GM23248 (cell line): ENCODE results near the gene CLPX.

Experiments
- EZH2 ChIP-seq: fragments of 200-600 bp; sonication (generic); IDR thresholded peaks from 2 replicates; pipeline ENCODE4 v1.6.1; 2018; ENCODE audit warnings: antibody characterized with exemption, mild to moderate bottlenecking; ENCODE audit not compliant: insufficient read depth, poor library complexity, severe bottlenecking
- EZH2phosphoT487 ChIP-seq: fragments of 200-600 bp; sonication (generic); IDR thresholded peaks from 2 replicates; pipeline ENCODE4 v1.6.1; 2018; ENCODE audit warnings: antibody characterized with exemption, moderate library complexity, mild to moderate bottlenecking, low read depth; ENCODE audit not compliant: insufficient read depth

- no peak for TF ChIP-seq EZH2
- no peak for TF ChIP-seq EZH2phosphoT487
These were observed 10.6 kb downstream of the CLPX start for GRCh38 chr15:65174509-65174908.
